Right ventricle myocardium inferior (tissue), 1 donor: Measurements from ENCODE around the gene RPL37A. TPM values are rescaled to one million over a fixed set of nuclear protein-coding genes. Genes with fewer than 3 reads are reported as not detected.

Experiments used
- ATAC-seq: fragments of 200-7000 bp; cut with Tn5 transposase; one replicate; pipeline ENCODE4 v1.9.1; 2020; ENCODE audit warnings: mild to moderate bottlenecking, moderate library complexity
- DNase-seq: peaks from one replicate; pipeline ENCODE4 v3.0.0; 2021; ENCODE audit errors: missing footprints
- intact Hi-C: fragments of 100-400 bp; cut with DNase I; formaldehyde crosslinking; loops from one replicate; pipeline ENCODE4 v1.11.0; 2022
- total RNA-seq: library from RNA; stranded (reverse); fragmentation: NEBNext Ultra II Directional; extraction: Animal tissue kit (Norgen Biotek cat#: 25700); gene quantifications from one replicate; pipeline ENCODE4 v1.2.1, GENCODE V29; 2021
- donor health status: DM: no; HTN: yes; CAD: no; lungs with severe emphysema.

RPL37A gene
- total RNA-seq, 1 donor from 2014 or later: 2,083 TPM

DNA sequence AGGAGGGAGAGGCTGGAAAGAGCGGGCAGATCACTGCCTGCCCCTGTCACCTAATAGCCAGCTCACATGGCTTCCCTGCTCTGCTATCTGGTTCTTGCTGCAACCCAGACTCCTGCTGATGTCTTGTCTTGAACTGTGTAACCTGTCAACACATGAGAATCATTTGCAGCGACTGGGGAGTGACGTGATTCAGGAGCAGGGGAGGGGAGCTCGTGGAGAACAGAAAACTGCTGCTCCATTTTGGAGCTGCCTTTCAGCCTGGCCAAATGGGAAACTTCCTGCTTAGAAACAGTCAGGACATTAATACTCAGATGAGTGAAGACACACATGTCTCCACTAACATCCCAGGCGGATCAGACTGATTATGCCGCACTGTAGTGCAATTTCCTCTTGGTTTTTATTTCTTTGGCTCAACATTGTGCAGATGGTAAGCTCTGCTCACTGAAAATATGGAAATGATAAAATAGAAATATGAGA, 38.1 kb downstream of the RPL37A start:
- DNase-seq: no peak
- peak; percentile 58 for ATAC-seq
- intact Hi-C loops: no loop called here

DNA sequence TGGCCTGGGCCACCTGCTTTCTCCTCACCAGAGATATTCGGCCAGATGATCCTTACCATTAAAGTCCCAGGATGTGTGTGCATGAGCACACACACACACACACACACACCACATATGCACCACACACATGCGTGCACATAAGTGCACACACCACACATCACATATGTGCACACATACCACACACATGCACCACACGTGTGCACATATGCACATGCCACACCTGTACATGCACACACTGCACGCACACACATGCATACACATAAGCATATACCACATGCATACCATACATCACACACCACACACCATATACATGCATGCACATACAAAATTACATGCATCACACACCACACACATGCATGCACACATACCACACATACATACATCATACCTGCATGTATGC, 38.7 kb downstream of the RPL37A start:
- ATAC-seq (no peak), DNase-seq (no peak)
- intact Hi-C loops: no loop called here

DNA sequence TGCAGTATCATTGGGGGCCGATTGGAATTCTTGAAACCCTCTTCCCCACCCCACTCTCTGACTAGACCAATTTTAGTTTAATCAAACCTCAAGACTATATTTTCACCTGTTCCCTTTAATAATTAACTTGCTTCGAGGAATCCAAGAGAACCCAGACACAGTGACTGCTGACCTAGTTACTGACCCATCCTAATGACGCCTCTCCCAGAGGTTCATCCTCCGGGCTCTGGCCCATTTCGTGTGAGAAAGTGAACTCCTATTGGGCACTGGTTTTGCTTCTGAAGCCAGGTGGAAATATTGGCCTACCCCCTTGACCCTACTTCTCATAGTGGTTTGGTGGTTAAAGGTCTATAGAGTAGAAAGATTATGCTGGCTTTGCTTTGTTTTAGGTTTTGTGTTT, 39.9 kb downstream of the RPL37A start:
- intact Hi-C loops: no loop called here
- DNase-seq (no peak), ATAC-seq (no peak)

DNA sequence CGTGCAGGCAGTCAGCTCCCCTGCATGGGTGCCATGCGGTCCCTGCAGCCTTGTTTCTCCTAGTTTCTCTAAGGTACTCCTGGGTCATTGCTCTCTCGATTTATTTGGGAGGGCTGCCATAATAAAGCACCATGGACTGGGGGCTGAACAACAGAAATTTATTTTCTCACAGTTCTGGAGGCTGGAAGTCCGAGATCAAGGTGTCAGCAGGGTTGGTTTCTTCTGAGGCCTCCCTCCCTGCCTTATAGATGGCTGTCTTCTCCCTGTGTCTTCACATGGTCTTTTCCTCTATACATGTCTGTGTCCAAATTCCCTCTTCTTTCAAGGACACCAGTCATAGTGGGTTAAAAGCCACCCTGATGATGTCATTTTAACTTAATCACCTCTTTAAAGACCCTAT, 40.5 kb downstream of the RPL37A start:
- ATAC-seq (no peak), DNase-seq (no peak)

DNA sequence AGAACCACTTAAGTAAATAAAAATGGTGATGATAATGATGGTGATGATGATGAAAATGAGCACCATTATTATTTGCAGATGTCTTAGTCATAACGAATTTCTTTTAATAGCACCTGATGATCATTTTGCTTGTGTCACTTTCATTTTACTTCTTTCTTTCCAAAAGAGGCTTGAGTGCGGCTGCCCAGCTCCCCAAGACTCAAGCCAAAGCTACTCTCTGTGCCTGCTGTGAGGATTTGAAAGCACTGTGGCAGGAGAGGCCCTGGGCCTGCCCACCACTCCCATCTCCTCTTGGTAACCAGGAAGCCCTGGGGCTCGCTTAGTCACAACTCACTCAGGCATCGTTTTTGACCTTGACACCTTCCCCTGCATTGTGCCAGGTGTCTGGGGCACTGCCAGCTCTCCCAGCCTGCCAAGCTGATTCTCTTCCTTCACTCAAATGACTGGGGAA, 41.2 kb downstream of the RPL37A start:
- ATAC-seq: peak; percentile 73
- intact Hi-C loops: no loop called here
- DNase-seq: no peak

More for the DNA sequence above, 40.5 kb downstream of the RPL37A start:
- intact Hi-C loops: no loop called here

DNA sequence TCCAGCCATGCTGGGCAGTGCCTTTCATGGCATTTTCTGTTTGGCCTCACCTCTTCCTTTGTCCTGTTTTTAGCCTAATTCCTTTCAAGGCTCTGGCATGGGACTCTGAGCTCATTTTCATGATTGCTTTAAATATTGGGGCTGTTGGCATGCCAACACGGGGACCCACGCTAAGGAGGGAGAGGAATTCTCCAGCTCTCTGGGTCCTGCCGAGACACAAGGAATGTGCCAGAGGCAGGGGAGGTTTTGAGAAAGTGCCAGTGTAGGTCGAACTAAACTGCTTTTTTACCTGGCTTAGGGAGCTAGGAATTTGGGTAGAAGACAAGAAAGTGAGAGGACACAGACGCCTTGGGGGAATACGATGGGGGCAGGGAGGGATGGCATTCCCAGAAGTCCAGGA, 42.3 kb downstream of the RPL37A start:
- ATAC-seq (no peak), DNase-seq (no peak)
- intact Hi-C loops: no loop called here

DNA sequence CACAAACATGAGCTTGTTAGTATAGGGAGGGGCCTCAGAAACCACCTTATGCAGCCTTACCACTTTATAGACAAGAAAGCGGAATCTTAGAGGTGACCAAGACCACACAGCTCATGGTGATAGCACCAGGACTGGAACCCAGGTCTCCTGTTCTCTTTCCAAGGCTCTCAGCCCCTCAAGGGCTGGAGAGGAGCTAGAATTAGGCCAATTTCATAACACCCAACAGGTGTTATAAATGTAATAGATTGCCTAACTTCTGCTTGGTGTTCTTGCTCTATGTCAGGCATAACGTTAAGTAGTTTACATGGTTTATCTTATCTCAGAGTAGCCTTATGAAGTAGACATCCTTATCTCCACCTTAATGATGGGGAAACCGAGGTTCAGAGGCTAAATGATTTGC, 42.9 kb downstream of the RPL37A start:
- intact Hi-C loops: no loop called here
- ATAC-seq: no peak

DNA sequence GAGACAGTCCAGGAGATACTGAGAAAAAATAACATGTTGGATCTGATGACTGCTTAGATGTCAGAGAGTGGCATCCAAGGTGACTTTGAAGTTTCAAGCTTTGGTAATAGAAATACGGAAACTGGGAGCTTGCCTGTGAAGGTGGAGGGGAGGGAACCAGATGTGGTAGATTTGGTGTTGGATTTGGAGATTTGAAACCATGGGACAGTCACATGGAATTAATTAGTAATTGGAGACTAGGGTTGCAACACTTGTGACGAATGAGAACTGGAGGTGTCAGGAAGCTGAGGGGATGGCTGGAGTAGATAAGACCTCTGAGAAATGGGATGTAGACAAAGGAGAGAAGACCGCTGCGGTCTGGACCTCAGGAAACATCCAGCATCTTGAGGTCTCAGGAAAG, 46.7 kb downstream of the RPL37A start:
- no peak for DNase-seq
- intact Hi-C loops: no loop called here
- ATAC-seq: no peak

More for the DNA sequence above, 42.9 kb downstream of the RPL37A start:
- no peak for DNase-seq

DNA sequence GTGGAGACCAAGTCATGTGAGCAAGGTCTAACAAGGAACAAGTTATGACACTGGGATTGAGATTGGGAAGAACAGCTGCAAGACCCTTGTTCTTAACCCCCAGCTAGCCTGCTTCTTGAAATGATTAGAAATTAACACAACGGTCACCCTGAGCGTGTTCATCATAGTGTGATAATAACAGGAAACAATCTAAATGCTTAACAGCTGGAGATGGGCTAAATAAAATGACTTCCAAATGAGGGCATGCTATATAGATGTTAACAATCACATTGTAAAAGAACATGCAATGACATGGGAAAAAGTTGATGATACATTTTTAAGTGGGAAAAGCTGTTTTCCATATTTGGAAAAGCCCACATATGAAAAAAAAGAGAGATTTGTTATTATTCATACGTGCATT, 47.6 kb downstream of the RPL37A start:
- ATAC-seq (no peak), DNase-seq (no peak)
- intact Hi-C loops: no loop called here

DNA sequence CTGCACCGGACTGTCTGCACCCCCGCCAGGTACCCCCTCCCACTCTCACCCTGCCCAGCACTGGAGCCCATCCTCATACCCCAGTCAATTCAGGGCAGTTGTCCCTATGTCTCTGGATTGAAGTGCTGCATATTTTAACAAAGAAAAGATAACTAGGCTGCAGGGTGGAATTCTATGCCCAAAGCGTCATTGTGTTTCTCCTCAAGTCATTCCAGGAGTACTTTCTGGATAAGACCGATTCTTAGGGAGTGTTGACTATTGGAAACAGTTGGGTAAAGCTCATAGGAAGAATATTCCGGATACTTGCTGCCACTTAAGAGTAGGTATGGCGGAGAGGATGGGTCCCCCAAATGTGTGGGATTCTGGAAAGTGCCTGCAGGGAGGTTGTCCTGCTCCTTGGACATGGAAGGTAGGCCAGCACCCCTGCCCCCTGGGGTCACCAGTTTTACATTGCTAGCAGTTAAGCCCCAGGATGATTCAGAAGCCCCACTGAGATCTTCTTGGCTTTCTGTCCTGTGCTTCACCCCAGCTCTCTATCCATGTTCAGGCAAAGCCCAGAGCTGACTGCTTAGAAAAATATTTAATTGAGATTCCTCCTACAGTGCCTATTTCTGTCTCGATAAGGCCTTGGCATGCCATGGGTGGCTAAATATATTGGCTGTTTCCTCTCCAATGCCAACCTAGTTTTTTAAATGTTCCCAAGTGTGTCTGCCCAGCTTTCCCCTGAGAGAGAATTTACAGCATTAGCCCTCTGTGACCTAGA, 48.2 kb downstream of the RPL37A start:
- ATAC-seq: peak; percentile 76
- intact Hi-C loops: no loop called here

DNA sequence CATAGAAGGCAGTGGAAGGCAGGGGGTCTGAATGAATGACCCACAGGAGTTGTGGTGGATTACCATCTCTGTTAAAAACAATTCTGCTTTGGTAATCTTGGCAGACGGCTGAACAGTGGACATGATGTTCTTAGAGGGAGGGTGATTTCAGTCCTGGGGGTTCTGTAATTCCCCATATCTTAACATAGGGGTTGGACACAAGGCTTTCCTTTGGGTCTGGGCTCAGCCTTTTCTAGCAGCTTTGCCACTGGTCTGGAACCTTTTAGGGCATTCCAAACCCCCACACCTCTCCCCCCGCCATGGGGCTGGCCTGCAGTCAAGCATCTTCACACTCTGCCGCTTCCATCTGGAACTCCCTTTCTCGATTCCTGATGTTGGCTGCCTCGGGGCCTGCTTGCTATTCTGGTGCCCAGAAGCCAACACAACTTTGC, 50.3 kb downstream of the RPL37A start:
- intact Hi-C loops: no loop called here
- DNase-seq: peak; percentile 76
- ATAC-seq: peak; percentile 61

More for the DNA sequence above, 48.2 kb downstream of the RPL37A start:
- DNase-seq: no peak

DNA sequence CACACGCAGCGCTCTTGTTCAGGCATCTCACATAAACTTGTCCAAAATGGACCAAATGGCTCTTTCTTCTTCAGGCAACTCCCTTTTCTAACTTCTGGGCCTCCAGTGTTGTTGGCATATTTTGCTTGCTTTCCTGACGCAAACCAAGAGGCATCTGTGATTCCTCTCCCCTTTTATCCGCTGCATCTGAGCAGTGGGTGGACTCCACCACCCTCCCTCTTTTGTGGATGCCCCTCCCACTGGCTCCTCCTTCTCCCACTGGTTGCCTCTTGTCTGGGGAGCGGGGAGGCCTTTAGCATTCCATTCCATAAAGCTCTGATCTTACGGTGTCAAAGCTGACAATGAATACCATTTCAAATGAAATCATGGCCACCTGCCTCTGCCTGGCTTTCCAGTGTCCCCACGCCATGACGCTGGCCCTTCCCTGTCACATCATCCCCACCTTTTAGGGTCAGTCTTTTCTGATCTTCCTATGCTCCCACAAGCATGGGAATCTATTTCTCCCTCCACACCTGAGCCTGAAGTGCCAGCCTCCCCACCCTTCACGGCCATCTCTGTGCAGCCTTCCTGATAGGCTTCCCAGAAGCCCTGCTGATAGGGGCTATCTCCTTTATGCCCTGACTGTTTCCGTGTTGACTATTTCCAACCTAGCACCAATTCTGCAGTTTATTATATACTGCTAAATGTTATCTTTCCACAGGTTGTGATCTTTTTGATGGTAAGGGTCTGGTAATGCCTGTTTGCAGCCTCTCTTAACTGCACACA, 51.5 kb downstream of the RPL37A start:
- intact Hi-C loops: no loop called here
- no peak for DNase-seq
- no peak for ATAC-seq

DNA sequence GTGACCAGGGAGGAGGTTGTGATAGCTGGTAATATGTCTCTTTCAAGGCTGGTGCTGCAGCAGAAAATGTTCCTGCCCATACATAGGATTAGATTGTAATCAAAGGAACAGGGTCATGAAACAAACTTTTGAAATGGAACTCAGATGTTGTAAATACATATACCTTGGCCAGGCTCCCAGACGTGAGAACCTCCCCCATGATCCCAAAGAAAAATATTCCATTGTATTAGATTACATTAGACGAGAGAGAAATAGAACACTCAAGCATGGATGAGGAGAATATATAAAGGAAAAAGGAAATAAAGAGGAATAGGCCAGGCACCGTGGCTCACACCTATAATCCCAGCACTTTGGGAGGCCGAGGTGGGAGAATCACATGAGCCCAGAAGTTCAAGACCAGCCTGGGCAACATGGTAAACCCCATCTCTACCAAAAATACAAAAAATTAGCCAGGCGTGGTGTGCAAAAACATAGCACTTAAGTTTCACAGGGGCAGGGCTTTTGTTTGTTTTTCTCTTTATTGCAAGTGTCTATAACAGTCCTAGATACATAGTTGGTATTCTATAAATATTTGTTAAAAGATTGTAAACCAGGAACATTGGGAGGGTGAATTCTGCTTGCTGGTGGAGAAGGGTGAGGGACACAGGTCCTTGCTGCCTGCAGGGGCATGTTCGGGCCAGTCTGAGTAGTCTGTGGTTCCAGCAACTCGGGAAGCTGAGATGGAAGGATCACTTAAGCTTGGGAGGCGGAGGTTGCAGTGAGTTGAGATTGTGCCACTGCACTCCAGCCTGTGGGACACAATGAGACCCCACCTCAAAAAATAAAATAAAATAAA, 52.8 kb downstream of the RPL37A start:
- DNase-seq: no peak
- intact Hi-C loops: no loop called here
- no peak for ATAC-seq

DNA sequence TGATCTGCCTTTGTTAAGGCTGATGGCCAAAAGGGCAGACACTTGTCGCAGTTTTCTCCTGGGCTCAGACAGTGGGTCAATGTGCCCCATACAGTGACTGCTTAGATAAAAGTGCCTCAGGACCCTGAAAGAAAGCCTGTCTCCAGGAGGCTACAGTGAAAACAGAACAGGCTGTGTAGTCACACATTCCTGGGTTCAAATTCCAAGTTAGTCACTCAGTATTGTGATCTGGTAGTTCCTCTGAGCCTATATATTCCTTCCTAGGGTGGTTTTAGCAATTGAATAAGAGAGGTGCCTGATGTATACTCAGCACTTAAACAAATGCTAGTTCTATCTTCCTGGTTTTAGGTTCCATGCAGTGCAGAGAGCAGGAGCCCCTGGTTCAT, 54.4 kb downstream of the RPL37A start:
- no peak for DNase-seq
- intact Hi-C loops: no loop called here
- no peak for ATAC-seq

Other genes with a start within 250 kb of the RPL37A start
- gene MARCHF4, start 126.4 kb upstream of the RPL37A start, total RNA-seq: 0.08 TPM
- gene SMARCAL1, start 86.4 kb upstream of the RPL37A start, total RNA-seq: 10.5 TPM
- 60.1 TPM for gene IGFBP2, start 134.6 kb downstream of the RPL37A start, total RNA-seq
- gene IGFBP5, start 196.7 kb downstream of the RPL37A start, total RNA-seq: 156 TPM